CD4-positive, alpha-beta T cell treated with Interferon alpha-2 for 1 hour (primary cell): ENCODE results near the gene PADI6.
"Not testable (repeated sequence)": the region's sequence is repeated elsewhere in the genome, so short reads cannot be mapped to it uniquely, and the experiment has no call there.

ENCODE experiments used
- DNase-seq, 2 donors: peaks; one replicate each; pipeline ENCODE4 v3.0.0-alpha.2; 2020 to 2022

PADI6 gene

GRCh38 chr1:17371896-17372295 lies at the start of gene PADI6:
TSS of gene PADI6 (plus strand) at chr1:17372196. CDS start at chr1:17372246, 50 bp downstream.
- DNase-seq, result no peak

- no peak for DNase-seq
Observed at GRCh38 chr1:17328855-17329254, 43.1 kb upstream of the PADI6 start.

GRCh38 chr1:17329610-17330009 lies 42.4 kb upstream of the PADI6 start:
- no peak for DNase-seq

- no peak for DNase-seq
Observed at GRCh38 chr1:17330856-17331255, 41.1 kb upstream of the PADI6 start.

GRCh38 chr1:17333081-17333480 lies 38.9 kb upstream of the PADI6 start:
- DNase-seq, result no peak

- DNase-seq, result peak; percentile 40 to 45
Observed at GRCh38 chr1:17335821-17336710, 35.9 kb upstream of the PADI6 start.

- no peak for DNase-seq
Observed at GRCh38 chr1:17338706-17339493, 33.1 kb upstream of the PADI6 start.

GRCh38 chr1:17339521-17339920 lies 32.5 kb upstream of the PADI6 start:
- no peak for DNase-seq

- no peak for DNase-seq
Observed at GRCh38 chr1:17340358-17340757, 31.6 kb upstream of the PADI6 start.

- DNase-seq, result no peak
Observed at GRCh38 chr1:17342014-17342441, 30.0 kb upstream of the PADI6 start.

GRCh38 chr1:17345506-17345905 lies 26.5 kb upstream of the PADI6 start:
- DNase-seq, result not testable (repeated sequence)

- DNase-seq, result no peak
Observed at GRCh38 chr1:17346046-17346789, 25.8 kb upstream of the PADI6 start.

GRCh38 chr1:17347769-17348592 lies 24.0 kb upstream of the PADI6 start:
- DNase-seq, result no peak

GRCh38 chr1:17348593-17349234 lies 23.3 kb upstream of the PADI6 start:
- DNase-seq, result no peak

GRCh38 chr1:17350083-17350482 lies 21.9 kb upstream of the PADI6 start:
- no peak for DNase-seq

- DNase-seq, result no peak
Observed at GRCh38 chr1:17350928-17351446, 21.0 kb upstream of the PADI6 start.

- no peak for DNase-seq
Observed at GRCh38 chr1:17351598-17352324, 20.2 kb upstream of the PADI6 start.

GRCh38 chr1:17352419-17352909 lies 19.5 kb upstream of the PADI6 start:
- no peak for DNase-seq

GRCh38 chr1:17355898-17356297 lies 16.1 kb upstream of the PADI6 start:
- no peak for DNase-seq

- no peak for DNase-seq
Observed at GRCh38 chr1:17356387-17357026, 15.5 kb upstream of the PADI6 start.
